ENCODE measurements around the gene MRM3. TPM values are rescaled to one million over a fixed set of nuclear protein-coding genes. Genes with fewer than 3 reads are reported as not detected.
"Not testable (repeated sequence)": the region's sequence is repeated elsewhere in the genome, so short reads cannot be mapped to it uniquely, and the experiment has no call there.

Gene MRM3
- total RNA-seq, 4 donors from 2014 or later = 20.5 to 33.9 (median 27.8) TPM

- no peak for ATAC-seq
- H3K36me3 ChIP-seq = peaks cover 0 to 71% of the 10 kb centered on the region in 2 donors
- WGBS, 2 donors (ENCODE audit: low coverage in 1 of 2) = no CpG with 5 or more reads among the region's 4 CpGs
Observed at GRCh38 chr17:788551-788950, 6.4 kb downstream of the MRM3 start.

GRCh38 chr17:789160-789840 lies 7.1 kb downstream of the MRM3 start:
- Histone ChIP-seq H3K27me3 (no peaks in the 10 kb centered on the region), H3K9me3 (no peaks in the 10 kb centered on the region), H3K27ac (peak overlapping the region in 3 of 4 donors; percentile 50 to 59 (median 57)), H3K4me1 (peaks cover 0 to 41% (median 1%) of the 10 kb centered on the region in 3 donors), H3K4me3 (no peak overlapping the region), H3K36me3 (peaks cover 0 to 67% of the 10 kb centered on the region in 2 donors)
- no peak for ATAC-seq
- no peak for TF ChIP-seq POLR2AphosphoS5 (IDR thresholded peaks at IDR 0.05)
- TF ChIP-seq POLR2A (IDR thresholded peaks at IDR 0.05) = no peak
- TF ChIP-seq EP300 (IDR thresholded peaks at IDR 0.05) = no peak
- no peak for TF ChIP-seq CTCF (IDR thresholded peaks at IDR 0.05)
- 75 to 81% methylated on average over 11 to 13 of the region's 14 CpGs for WGBS, 2 donors (ENCODE audit: low coverage in 1 of 2)

More at GRCh38 chr17:788551-788950, 6.4 kb downstream of the MRM3 start:
- Histone ChIP-seq H3K9me3 (no peaks in the 10 kb centered on the region), H3K27ac (no peak overlapping the region), H3K4me1 (peaks cover 0 to 41% (median 8%) of the 10 kb centered on the region in 3 donors), H3K4me3 (no peak overlapping the region), H3K27me3 (no peaks in the 10 kb centered on the region)
- TF ChIP-seq CTCF (IDR thresholded peaks at IDR 0.05) (no peak), POLR2A (IDR thresholded peaks at IDR 0.05) (no peak), POLR2AphosphoS5 (IDR thresholded peaks at IDR 0.05) (no peak), EP300 (IDR thresholded peaks at IDR 0.05) (no peak)

GRCh38 chr17:789931-790873 lies 8.0 kb downstream of the MRM3 start:
- H3K27me3 ChIP-seq, H3K9me3 ChIP-seq, H3K4me3 ChIP-seq: not testable (repeated sequence)
- H3K27ac ChIP-seq = peak overlapping the region in 3 of 4 donors; percentile 50 to 59 (median 57)
- 46 to 53% methylated on average over 8 to 11 of the region's 38 CpGs for WGBS, 2 donors (ENCODE audit: low coverage in 1 of 2)
- ATAC-seq = peak; percentile 53
- H3K36me3 ChIP-seq = peaks cover 0 to 63% of the 10 kb centered on the region in 2 donors
- peaks cover 0 to 41% (median 9%) of the 10 kb centered on the region in 3 donors for H3K4me1 ChIP-seq

- H3K4me1 ChIP-seq = peaks cover 0 to 41% (median 11%) of the 10 kb centered on the region in 3 donors
- H3K4me3 ChIP-seq, H3K27me3 ChIP-seq, H3K9me3 ChIP-seq: not testable (repeated sequence)
- peak; percentile 2 for ATAC-seq
- H3K36me3 ChIP-seq = peaks cover 0 to 63% of the 10 kb centered on the region in 2 donors
- WGBS, 2 donors (ENCODE audit: low coverage in 1 of 2) = 49 to 100% methylated on average over 1 to 10 of the region's 12 CpGs
- peak overlapping the region in 1 of 4 donors; percentile 43 for H3K27ac ChIP-seq
Observed at GRCh38 chr17:790874-791247, 8.7 kb downstream of the MRM3 start.

GRCh38 chr17:791829-792228 lies 9.7 kb downstream of the MRM3 start:
- Histone ChIP-seq H3K4me1 (peaks cover 0 to 41% (median 11%) of the 10 kb centered on the region in 3 donors), H3K36me3 (peaks cover 0 to 58% of the 10 kb centered on the region in 2 donors), H3K4me3 (no peak overlapping the region), H3K9me3 (no peaks in the 10 kb centered on the region), H3K27me3 (no peaks in the 10 kb centered on the region), H3K27ac (peak overlapping the region in 2 of 4 donors; percentile 42 to 43)
- no peak for ATAC-seq
- WGBS, 2 donors (ENCODE audit: low coverage in 1 of 2) = 80 to 86% methylated on average over 3 to 18 of the region's 19 CpGs
- TF ChIP-seq POLR2A (IDR thresholded peaks at IDR 0.05) = no peak
- TF ChIP-seq CTCF (IDR thresholded peaks at IDR 0.05) = no peak
- TF ChIP-seq EP300 (IDR thresholded peaks at IDR 0.05) = no peak
- no peak for TF ChIP-seq POLR2AphosphoS5 (IDR thresholded peaks at IDR 0.05)

Measured in gastroesophageal sphincter (tissue), 4 donors.